Prostate gland (tissue), 2 donors: ENCODE results near the gene CCDC198.

Experiments used
- CTCF ChIP-seq, 4 experiments: fragments of 200-600 bp in 2 of 4; fragments of 450-650 bp in 2 of 4; sonication (generic) in 2 of 4; IDR thresholded peaks; 1 replicate in 3 of 4; 2 replicates in 1 of 4; pipeline ENCODE4 v1.5.1; 2016 to 2019; ENCODE audit warnings: antibody characterized with exemption in 4 of 4, mild to moderate bottlenecking in 2 of 4, moderate library complexity in 2 of 4
- POLR2A ChIP-seq: fragments of 450-650 bp; IDR thresholded peaks from one replicate; pipeline ENCODE4 v1.6.1; 2016; ENCODE audit warnings: antibody characterized with exemption, mild to moderate bottlenecking

- TF ChIP-seq CTCF (IDR thresholded peaks at IDR 0.05) (no peak), POLR2A (no peak)
These were observed 33.3 kb upstream of the CCDC198 start for GRCh38 chr14:57526942-57527341.
